Small intestine (tissue), 7 donors: ENCODE measurements around the gene COBLL1. TPM values are rescaled to one million over a fixed set of nuclear protein-coding genes. Genes with fewer than 3 reads are reported as not detected.
"Not testable (repeated sequence)": the region's sequence is repeated elsewhere in the genome, so short reads cannot be mapped to it uniquely, and the experiment has no call there.

Experiments used
- DNase-seq, 2 donors: peaks; one replicate each; pipeline versions ENCODE4 v3.0.0 to v3.0.0-alpha.2; 2013
- FAIRE-seq: peaks from 2 replicates; lab custom pipeline; 2012; peaks lifted over from hg19 to GRCh38; lab: Jason Lieb, UNC
- H3K27ac ChIP-seq, 3 donors: one replicate each; pipeline ENCODE4 v1.5.1; 2013; ENCODE audit warnings: low read length in 2 of 3, mild to moderate bottlenecking in 2 of 3, control low read depth in 1 of 3, inconsistent platforms in 1 of 3, low read depth in 1 of 3, moderate library complexity in 1 of 3
- H3K27me3 ChIP-seq, 3 donors: one replicate each; pipeline ENCODE4 v1.6.1; 2013; ENCODE audit warnings: low read length in 3 of 3, inconsistent platforms in 1 of 3; ENCODE audit not compliant: control insufficient read depth in 3 of 3, insufficient read depth in 3 of 3
- H3K36me3 ChIP-seq, 3 donors: one replicate each; pipeline ENCODE4 v1.6.1; 2013; ENCODE audit warnings: low read length in 3 of 3, inconsistent platforms in 1 of 3, low read depth in 1 of 3, mild to moderate bottlenecking in 1 of 3, moderate library complexity in 1 of 3; ENCODE audit not compliant: control insufficient read depth in 3 of 3, insufficient read depth in 2 of 3
- H3K4me1 ChIP-seq, 3 donors: one replicate each; pipeline ENCODE4 v1.6.1; 2013; ENCODE audit warnings: low read length in 2 of 3, inconsistent platforms in 1 of 3, low read depth in 1 of 3, mild to moderate bottlenecking in 1 of 3, moderate library complexity in 1 of 3; ENCODE audit not compliant: control insufficient read depth in 3 of 3, insufficient read depth in 2 of 3
- H3K4me3 ChIP-seq, 3 donors: one replicate each; pipeline ENCODE4 v1.5.1; 2013; ENCODE audit warnings: low read length in 3 of 3, control low read depth in 1 of 3, inconsistent platforms in 1 of 3, low read depth in 1 of 3, mild to moderate bottlenecking in 1 of 3, moderate library complexity in 1 of 3
- H3K9me3 ChIP-seq, 2 donors: one replicate each; pipeline ENCODE4 v1.6.1; 2013; ENCODE audit warnings: low read depth in 1 of 2, low read length in 1 of 2; ENCODE audit not compliant: control insufficient read depth in 2 of 2, insufficient read depth in 1 of 2
- WGBS, 3 donors: extraction: QIAGEN DNeasy Blood & Tissue Kit; methylation state at CpG; one replicate each; pipeline ENCODE4 v1.1.7; 2013; 5-methylcytosine and 5-hydroxymethylcytosine counted together
- polyA plus RNA-seq, 4 donors: library from polyadenylated mRNA; stranded (reverse) in 3 of 4; unstranded in 1 of 4; fragments of 200-250 nt in 3 of 4; fragments of 120-200 nt in 1 of 4; gene quantifications; one replicate each; pipeline versions ENCODE4 v1.2.1 to v1.2.3, GENCODE V29; 2013
- donor health status: healthy with polysubstance abuse.
- donor health status: control.
- donor health status: control.
- donor health status: Bipolar disorder and iron deficiency.
- donor health status: healthy.

Gene COBLL1
- polyA plus RNA-seq, 4 donors: 5.4 to 72.0 (median 7.8) TPM

- 91 to 95% (median 92%) methylated on average over 3 of the region's 3 CpGs for WGBS, 3 donors
- H3K9me3 ChIP-seq: no peaks in the 10 kb centered on the region
- FAIRE-seq (peak; percentile 47), DNase-seq (no peak)
- peaks cover 0 to 3% (median 0%) of the 10 kb centered on the region in 3 donors for H3K36me3 ChIP-seq
- H3K27me3 ChIP-seq: no peaks in the 10 kb centered on the region
- H3K27ac ChIP-seq: no peak overlapping the region
- no peak overlapping the region for H3K4me3 ChIP-seq
- no peaks in the 10 kb centered on the region for H3K4me1 ChIP-seq
Measured at GRCh38 chr2:164766954-164767320, 74.7 kb downstream of the COBLL1 start.

DNA sequence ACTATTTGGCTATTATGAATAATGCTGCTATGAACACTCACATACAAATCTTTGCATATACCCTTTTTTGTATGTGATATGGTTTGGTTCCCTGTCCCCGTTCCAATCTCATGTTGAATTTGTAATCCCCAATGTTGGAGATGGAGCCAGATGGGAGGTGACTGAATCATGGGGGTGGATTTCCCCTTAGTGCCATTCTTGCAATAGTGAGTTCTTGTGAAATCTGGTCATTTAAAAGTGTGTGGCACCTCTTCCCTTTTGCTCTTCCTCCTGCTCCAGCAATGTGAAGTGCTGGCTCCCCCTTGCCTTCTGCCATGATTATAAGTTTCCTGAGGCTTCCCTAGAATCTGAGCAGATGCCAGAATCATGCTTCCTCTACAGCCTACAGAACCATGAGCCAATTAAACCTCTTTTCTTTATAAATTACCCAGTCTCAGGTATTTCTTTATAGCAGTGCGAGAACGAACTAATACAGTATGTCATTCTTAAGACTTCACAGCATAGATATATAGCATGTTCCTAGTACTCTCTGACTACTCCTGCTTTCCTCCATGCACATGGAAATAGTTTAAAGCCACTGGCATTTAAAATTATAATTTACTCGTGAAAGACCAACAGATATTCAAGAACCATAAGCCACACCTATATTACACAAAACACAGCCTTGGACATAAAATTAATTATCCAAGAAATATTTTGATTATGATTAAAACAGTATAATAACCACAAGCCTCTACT lies 75.2 kb downstream of the COBLL1 start:
- H3K4me3 ChIP-seq: no peak overlapping the region
- no peaks in the 10 kb centered on the region for H3K9me3 ChIP-seq
- FAIRE-seq (no peak), DNase-seq (no peak)
- WGBS, 3 donors: 93 to 95% (median 94%) methylated on average over 4 of the region's 4 CpGs
- H3K27me3 ChIP-seq: no peaks in the 10 kb centered on the region
- peaks cover 0 to 3% (median 0%) of the 10 kb centered on the region in 3 donors for H3K36me3 ChIP-seq
- no peak overlapping the region for H3K27ac ChIP-seq
- no peaks in the 10 kb centered on the region for H3K4me1 ChIP-seq

DNA sequence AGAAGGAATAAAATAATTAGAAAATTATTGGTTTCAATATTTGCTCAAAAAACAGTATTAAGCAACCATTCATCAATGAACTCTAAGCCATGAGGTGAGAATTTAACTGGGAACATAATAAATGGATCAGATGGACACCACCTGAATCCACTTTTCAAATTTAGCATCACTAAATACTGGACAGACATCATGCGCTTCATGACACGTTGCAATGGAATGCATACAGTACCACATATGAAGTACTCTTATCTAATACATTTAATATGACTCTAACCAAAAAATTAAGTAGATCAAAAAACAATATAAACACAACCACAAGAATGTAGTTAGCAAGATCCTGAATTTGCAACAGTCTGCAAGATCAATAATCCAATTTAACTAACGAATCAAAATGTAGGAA lies 76.6 kb downstream of the COBLL1 start:
- DNase-seq (no peak), FAIRE-seq (no peak)
- WGBS, 3 donors: 88 to 93% (median 90%) methylated on average over 3 of the region's 3 CpGs
- Histone ChIP-seq H3K4me1 (no peaks in the 10 kb centered on the region), H3K4me3 (no peak overlapping the region), H3K36me3 (peaks cover 0 to 3% (median 0%) of the 10 kb centered on the region in 3 donors), H3K27ac (no peak overlapping the region), H3K27me3 (no peaks in the 10 kb centered on the region), H3K9me3 (no peaks in the 10 kb centered on the region)

DNA sequence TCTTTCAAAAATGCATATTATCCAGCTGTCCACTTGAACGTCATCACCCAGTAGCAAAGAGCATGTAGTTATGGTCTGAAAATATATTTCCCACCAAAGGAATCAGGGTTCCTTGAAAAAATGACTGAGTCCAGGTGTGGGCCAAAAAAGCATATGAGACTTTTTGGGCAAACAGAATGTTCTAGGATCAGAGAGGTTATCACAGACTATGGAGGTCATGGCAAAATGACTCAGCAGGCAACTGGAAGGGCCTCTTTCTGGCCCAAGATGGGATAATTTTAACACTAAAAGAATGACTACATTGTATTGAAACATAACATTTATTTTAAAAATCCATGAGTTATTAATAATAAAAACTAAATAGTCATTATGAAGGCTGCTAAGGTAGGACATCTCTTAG lies 77.1 kb downstream of the COBLL1 start:
- Histone ChIP-seq H3K27ac (no peak overlapping the region), H3K36me3 (peaks cover 0 to 3% (median 0%) of the 10 kb centered on the region in 3 donors), H3K27me3 (no peaks in the 10 kb centered on the region), H3K4me3 (no peak overlapping the region), H3K4me1 (no peaks in the 10 kb centered on the region), H3K9me3 (no peaks in the 10 kb centered on the region)
- FAIRE-seq: no peak
- no peak for DNase-seq
- 88 to 98% (median 90%) methylated on average over 1 of the region's 1 CpG for WGBS, 3 donors

DNA sequence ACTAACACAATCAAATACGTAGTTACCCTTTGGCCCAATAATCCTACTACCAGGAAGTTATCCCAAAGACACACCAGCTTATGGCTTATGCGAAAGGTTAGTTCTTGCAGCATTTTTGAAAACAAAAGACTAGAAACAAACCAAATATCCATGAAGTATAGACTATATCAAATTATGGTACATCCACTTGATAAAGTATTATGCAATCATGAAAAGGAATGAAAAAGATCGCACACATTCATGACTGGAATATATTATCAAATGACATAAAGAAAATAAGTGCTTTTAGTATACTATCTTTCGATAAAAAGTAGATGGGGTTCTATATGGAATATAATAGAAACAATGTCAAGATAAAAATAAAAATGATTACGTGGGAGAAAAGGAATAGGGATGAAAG lies 78.2 kb downstream of the COBLL1 start:
- Histone ChIP-seq H3K36me3 (peaks cover 0 to 3% (median 0%) of the 10 kb centered on the region in 3 donors), H3K4me3 (no peak overlapping the region), H3K9me3 (no peaks in the 10 kb centered on the region), H3K4me1 (peaks cover 0 to under 1% (median 0%) of the 10 kb centered on the region in 3 donors), H3K27ac (no peak overlapping the region), H3K27me3 (no peaks in the 10 kb centered on the region)
- DNase-seq: no peak
- FAIRE-seq: no peak
- 92 to 98% (median 93%) methylated on average over 5 of the region's 5 CpGs for WGBS, 3 donors

DNA sequence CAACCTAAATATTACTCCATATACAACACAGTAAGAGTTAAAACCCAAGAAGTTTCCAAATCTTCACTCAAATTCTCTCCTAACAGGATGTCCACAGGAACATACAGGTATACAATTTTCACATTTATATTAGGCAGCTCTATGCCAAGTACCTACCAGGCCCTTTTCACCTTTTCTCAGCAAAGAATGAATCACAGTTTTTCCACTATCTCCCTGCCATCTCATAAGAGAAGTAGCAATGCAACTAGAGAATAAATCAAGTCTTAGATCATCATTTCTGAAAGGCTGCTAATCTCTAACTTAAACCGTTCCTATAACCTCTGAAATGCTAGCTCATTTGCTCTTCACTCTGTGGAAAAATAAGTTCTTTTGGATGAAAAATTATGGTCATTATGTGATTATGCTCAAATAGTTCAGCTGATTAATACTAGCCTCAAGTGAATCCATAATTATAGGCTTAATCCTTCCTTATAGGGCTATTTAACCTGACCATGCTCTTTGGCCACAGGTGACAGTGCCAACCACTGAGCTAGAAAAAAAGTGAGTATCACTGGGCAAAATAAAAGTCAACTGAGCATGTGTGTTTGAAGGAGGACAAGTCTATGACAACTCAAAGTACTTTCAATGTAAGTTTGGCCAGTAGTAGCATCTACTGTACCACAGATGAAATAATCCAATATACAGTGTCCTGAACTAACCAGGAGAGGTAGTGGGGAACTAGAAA lies 79.7 kb downstream of the COBLL1 start:
- FAIRE-seq (no peak), DNase-seq (no peak)
- Histone ChIP-seq H3K9me3 (no peaks in the 10 kb centered on the region), H3K27ac (no peak overlapping the region), H3K36me3 (peaks cover 0 to 3% (median 0%) of the 10 kb centered on the region in 3 donors), H3K4me3 (no peak overlapping the region), H3K27me3 (no peaks in the 10 kb centered on the region), H3K4me1 (peaks cover 0 to 2% (median 0%) of the 10 kb centered on the region in 3 donors)
- WGBS, 3 donors: 67 to 80% (median 71%) methylated on average over 1 of the region's 1 CpG

DNA sequence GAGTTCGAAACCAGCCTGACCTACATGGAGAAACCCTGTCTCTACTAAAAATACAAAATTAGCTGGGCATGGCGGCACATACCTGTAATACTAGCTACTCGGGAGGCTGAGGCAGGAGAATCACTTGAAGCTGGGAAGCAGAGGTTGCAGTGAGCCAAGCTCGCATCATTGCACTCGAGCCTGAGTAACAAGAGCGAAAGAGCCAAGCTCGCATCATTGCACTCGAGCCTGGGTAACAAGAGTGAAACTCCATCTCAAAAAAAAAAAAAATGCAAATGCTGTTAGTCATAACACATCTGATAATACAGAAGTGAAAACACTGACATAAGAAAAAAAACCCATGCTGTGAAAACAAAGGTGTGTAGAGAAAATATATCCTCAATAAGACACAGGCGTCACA lies 80.4 kb downstream of the COBLL1 start:
- not testable (repeated sequence) for H3K9me3 ChIP-seq, H3K27ac ChIP-seq, H3K36me3 ChIP-seq, H3K4me3 ChIP-seq, H3K4me1 ChIP-seq, DNase-seq, FAIRE-seq, H3K27me3 ChIP-seq
- WGBS, 3 donors: 77 to 85% (median 79%) methylated on average over 9 of the region's 9 CpGs

- DNase-seq (no peak), FAIRE-seq (no peak)
- Histone ChIP-seq H3K4me1 (peaks cover 0 to 2% (median 0%) of the 10 kb centered on the region in 3 donors), H3K9me3 (no peaks in the 10 kb centered on the region), H3K27me3 (no peaks in the 10 kb centered on the region), H3K27ac (no peak overlapping the region), H3K4me3 (no peak overlapping the region), H3K36me3 (peaks cover 0 to 3% (median 0%) of the 10 kb centered on the region in 3 donors)
- 42 to 78% (median 48%) methylated on average over 2 of the region's 2 CpGs for WGBS, 3 donors
Measured at GRCh38 chr2:164760179-164760578, 81.4 kb downstream of the COBLL1 start.
